Posterior cingulate gyrus (tissue), 11 donors: ENCODE measurements around the gene PMF1.

Experiments
- DNase-seq, 10 donors: peaks; one replicate each; pipeline versions ENCODE4 v3.0.0 to v3.0.0-alpha.2; 2020 to 2021; ENCODE audit warnings: mixed read lengths in 3 of 10
- intact Hi-C: fragments of 100-400 bp; cut with DNase I; formaldehyde crosslinking; loops from one replicate; pipeline ENCODE4 v1.15.1; 2023

Gene PMF1

DNA sequence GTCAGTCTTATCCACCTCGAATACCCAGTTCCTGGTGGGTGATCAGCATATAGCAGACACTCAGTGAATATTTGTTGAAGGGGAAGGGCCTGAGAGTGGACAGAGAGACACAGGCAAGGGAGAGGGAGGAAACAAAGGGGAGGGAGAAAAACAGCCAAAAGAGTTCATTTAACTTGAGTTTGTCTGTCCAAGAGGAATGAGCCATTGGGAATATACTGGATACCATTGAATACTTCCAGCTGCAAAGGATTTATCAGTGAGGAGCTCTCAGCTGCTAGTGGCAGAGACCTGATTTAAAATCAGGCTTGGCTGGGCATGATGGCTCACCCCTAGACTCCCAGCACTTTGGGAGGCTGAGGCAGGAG, 17.6 kb downstream of the PMF1 start:
- intact Hi-C loops = loop anchor here (10.0 kb wide), 1 partner anchor 64 kb away; the partner anchor contains the start of genes GLMP and VHLL
- no peak for DNase-seq

DNA sequence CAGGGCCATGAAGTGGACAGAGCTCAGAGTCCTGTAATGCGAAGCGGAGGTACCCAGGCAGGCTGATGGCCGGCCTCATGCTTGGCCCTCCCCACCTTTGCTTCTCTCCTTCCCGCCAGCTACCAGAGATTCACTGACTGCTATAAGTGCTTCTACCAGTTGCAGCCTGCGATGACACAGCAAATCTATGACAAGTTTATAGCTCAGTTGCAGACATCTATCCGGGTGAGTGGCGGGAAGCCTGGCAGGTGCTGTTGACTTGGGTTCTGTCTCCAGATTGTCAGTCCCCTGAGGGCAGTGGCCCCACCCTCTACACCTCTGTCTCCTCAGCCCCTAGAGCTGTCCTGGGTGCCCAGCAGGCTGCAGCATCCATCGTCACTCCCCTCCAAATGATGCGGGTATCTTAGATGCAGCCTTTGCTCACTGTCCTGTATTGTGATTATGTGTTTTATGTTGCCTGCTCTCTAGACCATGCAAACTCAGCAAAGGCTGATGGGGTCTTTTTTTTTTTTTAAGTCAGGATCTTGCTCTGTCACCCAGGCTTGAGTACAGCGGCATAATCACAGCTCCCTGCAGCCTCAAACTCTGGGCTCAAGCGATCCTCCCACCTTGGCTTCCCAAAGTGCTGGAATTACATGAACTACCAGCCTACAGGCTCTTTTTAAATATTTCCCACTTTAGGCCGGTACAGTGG, 19.5 kb downstream of the PMF1 start:
- intact Hi-C loops = loop anchor here (10.0 kb wide), 1 partner anchor 62 kb away; the partner anchor contains the start of genes GLMP and VHLL
- peak in 3 of 10 donors; percentile 0 to 62 (median 45) for DNase-seq

DNA sequence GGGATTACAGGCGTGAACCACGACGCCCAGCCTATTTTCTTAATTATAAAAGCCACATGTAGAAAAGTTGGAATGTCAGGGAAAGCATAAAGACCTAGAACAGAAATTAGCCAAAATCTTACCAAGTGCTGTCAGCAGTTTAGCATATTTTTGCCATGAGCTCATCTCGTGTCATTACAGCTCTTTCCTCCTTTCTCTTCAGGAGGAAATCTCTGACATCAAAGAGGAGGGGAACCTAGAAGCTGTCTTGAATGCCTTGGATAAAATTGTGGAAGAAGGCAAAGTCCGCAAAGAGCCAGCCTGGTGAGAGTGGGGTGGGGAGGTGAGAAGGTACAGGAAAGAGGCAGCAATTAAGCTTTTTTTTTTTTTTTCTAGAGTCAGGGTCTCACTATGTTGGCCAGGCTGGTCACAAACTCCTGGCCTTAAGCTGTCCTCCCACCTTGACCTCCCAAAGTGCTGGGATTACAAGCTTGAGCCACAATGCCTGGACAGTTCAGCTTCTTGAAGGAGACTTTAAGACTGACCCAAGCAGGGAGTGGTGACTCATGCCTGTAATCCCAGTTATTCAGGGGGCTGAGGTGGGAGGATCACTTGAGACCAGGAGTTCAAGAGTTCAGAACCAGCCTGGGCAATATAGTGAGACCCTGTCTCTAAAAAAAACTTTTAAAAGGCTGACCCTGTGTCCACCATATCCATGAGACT, 20.8 kb downstream of the PMF1 start:
- DNase-seq = peak in 3 of 10 donors; percentile 1 to 27 (median 19)
- intact Hi-C loops = loop anchor here (10.0 kb wide), 1 partner anchor 61 kb away; the partner anchor contains the start of genes GLMP and VHLL

DNA sequence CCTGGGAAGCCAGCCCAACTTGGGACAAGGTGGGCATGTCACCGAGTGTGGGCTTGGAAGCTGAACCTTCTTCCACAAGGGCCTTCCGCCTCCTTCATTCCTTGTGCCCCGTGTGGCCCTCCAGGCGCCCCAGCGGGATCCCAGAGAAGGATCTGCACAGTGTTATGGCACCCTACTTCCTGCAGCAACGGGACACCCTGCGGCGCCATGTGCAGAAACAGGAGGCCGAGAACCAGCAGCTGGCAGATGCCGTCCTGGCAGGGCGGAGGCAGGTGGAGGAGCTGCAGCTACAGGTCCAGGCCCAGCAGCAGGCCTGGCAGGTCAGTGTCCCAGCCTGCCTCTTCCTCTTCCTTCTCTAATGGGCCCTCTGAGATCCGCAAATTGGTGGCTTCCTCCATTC, 23.4 kb downstream of the PMF1 start:
- peak in 1 of 10 donors; percentile 8 for DNase-seq
- intact Hi-C loops = loop anchor here (10.0 kb wide), 1 partner anchor 59 kb away; the partner anchor contains the start of genes GLMP and VHLL

DNA sequence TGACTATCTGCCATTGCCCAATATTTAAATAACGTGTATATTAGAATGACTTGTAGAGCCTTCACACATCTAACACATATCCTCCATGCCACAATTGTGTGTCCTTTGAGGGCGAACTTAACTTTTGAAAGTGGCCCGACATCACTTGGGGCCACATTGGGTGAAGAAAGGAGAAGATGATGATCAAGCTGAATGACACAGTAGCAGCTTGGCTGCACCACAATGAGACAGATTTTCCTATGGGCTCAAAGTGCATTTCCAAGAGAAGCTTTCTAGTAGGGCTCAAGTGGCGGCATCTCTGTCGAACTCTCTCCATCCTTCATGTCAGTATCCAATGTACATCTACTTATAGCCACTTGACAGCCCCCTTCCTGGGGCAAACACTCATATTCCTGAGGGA, 25.4 kb downstream of the PMF1 start:
- DNase-seq = no peak
- intact Hi-C loops = loop anchor here (10.0 kb wide), 1 partner anchor 57 kb away; the partner anchor contains the start of genes GLMP and VHLL

DNA sequence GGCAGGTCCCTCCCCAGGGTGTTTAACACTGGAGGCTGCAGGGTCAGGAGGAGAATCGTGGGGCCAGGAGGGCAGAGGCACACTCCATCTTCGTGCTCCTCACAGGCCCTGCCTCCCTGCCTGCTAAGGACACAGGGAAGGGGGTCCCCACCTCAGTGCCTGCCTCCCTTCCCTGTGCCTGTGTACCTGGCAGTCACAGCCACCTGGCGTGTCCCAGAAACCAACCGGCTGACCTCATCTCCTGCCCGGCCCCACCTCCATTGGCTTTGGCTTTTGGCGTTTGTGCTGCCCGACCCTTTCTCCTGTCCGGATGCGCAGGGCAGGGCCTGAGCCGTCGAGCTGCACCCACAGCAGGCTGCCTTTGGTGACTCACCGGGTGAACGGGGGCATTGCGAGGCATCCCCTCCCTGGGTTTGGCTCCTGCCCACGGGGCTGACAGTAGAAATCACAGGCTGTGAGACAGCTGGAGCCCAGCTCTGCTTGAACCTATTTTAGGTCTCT, 28.6 kb downstream of the PMF1 start:
- DNase-seq = peak in 2 of 10 donors; percentile 19 to 67
- intact Hi-C loops = no loop called here

DNA sequence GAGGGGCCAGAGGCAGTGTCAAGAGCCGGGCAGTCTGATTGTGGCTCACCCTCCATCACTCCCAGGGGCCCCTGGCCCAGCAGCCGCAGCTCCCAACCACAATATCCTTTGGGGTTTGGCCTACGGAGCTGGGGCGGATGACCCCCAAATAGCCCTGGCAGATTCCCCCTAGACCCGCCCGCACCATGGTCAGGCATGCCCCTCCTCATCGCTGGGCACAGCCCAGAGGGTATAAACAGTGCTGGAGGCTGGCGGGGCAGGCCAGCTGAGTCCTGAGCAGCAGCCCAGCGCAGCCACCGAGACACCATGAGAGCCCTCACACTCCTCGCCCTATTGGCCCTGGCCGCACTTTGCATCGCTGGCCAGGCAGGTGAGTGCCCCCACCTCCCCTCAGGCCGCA, 29.1 kb downstream of the PMF1 start, which contains the start of gene BGLAP:
TSS of gene BGLAP (plus strand) at position 259 of the 400 bp plus-strand sequence. CDS start at position 307, 48 bp downstream.
- peak in 1 of 10 donors; percentile 61 for DNase-seq
- intact Hi-C loops = no loop called here

DNA sequence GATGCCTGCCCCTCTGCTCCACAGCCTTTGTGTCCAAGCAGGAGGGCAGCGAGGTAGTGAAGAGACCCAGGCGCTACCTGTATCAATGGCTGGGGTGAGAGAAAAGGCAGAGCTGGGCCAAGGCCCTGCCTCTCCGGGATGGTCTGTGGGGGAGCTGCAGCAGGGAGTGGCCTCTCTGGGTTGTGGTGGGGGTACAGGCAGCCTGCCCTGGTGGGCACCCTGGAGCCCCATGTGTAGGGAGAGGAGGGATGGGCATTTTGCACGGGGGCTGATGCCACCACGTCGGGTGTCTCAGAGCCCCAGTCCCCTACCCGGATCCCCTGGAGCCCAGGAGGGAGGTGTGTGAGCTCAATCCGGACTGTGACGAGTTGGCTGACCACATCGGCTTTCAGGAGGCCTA, 29.9 kb downstream of the PMF1 start:
- peak in 1 of 10 donors; percentile 61 for DNase-seq
- intact Hi-C loops = no loop called here

DNA sequence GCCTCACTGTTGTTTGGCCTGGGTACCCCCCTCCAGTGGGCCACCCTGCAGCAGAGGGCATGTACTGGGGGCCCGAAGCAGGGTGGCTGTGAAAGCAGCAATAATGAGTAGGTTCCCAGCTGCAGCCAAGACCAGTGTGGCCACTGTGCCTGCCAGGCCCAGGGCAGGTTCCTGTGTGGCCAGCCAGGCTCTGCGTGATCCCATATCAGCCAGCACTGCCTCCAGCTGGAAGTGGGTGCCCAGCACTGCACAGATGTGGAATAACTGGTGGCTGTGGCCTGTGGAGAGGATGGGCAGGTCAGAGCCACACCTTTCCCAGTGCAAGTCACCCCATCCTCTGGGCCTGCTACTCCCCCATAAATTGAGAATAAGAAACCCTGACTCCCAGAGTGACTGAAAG, 31.3 kb downstream of the PMF1 start:
- intact Hi-C loops = no loop called here
- peak in 1 of 10 donors; percentile 44 for DNase-seq

DNA sequence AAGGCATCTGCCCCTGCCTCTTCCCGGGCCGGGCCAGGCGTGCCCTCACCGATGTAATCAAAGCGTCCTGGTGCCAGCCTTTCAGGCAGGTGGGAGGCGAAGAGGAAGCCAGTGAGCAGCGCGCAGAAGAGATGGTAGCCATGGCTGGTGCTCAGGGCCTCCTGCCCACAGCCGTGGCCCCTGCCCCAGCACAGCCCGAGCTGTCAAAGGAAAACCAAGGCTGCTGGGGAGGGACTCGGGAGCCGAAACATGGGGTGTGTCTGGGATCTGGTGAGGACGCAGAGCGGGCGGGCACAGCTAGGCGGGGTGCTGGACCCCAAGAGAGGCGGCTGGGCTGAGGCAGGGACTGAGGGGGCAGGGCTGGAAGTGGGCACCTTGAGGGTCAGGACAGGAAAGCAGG, 31.9 kb downstream of the PMF1 start:
- intact Hi-C loops = no loop called here
- no peak for DNase-seq

DNA sequence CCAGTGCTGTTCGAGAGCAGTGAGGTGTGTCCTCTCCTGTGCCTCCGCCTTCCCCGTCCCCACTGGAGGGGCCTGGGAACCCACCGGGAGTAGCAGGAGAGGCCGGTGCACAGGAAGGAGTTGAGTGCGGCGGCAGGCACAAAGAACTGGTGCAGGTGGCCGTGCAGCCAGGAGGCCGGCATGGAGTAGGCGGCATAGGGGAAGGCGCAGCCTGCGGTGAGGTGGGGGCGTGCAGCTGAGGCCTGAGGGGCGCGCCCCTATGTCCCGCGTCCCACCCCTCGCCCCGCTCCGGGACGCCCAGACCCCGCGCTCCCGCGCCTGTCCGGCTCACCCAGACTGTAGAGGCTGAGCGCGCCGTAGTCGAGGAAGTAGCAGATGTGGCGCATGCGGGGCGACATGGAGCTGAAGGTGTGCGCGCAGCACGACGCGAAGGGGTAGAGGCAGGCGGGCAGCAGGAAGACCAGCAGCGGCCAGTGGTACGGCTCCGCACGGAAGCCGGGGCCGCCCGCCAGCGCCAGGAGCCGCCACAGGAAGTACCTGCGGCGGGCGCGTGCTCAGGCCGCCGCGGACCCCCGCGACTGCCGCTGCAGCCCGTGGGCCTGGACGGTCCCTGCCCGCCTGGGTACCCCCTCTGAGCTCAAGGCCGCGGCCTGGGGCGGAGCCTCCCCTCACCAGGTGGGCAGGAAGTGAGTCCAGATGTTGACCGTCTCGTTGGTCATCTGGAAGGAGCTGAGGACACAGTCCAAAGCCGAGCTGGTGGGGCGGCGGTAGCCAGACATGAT, 32.8 kb downstream of the PMF1 start:
- intact Hi-C loops = no loop called here

DNA sequence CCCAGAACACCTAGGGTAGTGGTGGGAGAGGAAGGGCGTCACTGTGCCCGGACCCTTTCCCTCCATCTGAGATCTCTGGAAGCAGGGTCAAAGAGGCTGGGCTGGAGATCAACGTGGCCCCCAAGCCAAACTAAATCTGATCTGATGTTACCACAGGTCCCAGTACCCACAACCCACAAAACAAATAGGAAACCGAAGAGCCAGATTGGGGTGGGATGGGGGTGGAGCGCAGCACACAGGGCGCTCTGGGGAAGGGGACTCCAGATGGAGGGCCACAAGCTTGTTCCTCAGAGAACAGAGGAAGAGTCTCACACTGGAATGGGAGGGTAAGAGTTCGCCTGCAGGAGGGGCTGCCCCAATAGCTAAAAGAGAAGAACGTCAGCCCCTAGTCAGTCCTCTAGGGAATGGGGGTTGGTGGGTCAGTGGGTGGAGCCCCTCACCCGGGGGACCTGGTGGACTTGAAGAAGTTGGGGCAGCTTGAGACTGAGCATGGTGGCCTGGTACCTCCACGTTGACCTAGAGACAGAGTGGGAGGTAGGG, 33.5 kb downstream of the PMF1 start:
- no peak for DNase-seq
- intact Hi-C loops = no loop called here

More for the DNA sequence above, 32.8 kb downstream of the PMF1 start:
- DNase-seq = peak in 4 of 10 donors; percentile 29 to 88 (median 59)

DNA sequence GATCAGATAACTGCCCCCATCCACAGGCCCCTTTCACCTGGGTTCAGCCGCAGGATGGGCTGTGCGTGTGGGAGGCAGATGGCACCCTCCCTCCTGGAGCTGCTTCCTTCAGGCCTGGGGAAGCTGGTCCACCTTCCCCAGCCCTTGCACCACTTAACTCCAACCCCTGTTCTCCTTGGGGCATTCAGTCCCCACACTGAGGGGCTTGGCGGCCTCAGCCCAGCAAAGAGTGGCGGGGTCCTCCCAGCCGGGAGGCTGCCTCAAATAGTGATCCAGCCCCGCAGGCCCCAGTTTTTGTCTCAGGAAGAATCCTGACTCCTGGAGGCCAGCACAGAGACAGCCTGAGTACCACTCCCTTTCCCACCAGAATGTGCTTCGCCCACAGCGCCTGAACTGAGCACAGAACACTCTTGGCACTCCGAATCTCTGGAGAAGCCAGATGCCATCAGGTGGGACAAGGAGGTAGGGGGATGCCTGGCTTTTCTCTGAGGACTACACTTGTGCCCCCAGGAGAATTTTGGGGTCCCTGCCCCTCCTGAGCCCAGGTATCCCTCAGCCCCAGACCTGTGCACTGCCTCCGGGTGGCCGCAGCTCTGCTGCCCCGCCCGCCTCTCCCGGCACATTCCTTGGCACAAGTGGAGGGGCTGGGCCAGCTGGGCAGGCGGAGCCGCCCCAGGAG, 34.1 kb downstream of the PMF1 start:
- DNase-seq = peak in 2 of 10 donors; percentile 72 to 85
- intact Hi-C loops = no loop called here

DNA sequence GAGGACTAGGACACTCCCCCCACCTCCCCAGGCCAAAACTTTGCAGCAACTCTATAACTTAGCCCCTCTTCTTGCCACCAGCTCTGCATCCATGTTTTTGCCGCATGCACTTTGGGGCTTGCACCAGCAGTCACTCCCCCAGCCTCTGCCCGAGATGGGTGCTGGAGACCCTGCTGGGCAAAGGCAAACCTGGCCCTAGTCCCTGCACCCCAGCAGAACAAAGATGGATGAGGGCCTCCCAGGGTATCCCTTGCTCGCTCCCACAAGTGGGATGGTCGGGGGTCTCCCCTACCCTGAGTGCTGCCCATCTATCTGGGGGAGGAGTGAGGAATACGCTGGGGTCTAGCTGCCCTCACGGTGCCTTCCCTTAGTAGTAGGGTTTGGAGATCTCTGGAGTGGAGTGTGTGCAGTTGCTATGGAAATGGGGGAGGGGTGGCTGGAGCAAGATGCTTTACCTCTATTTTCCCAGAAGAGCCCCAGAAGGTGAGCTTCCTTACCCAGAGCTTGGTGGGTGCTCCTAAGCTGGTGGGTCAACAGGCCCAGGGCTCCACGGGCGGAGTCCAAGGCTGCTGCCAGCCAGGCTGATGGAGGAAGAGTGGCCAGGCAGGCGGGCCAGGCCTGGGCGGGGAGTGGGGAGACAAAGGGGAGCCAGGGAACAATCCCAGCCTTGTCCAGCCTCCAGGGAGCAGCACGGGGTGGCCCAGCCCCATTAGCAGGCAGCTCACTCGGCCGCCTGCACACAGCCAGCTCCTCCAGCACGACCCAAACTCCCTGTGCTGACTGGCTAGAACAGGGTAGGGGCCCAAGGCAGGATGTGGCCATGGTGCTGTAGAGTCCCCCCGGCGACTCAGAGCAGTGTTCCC, 34.9 kb downstream of the PMF1 start, which contains the start of gene PAQR6:
TSS of gene PAQR6 (minus strand) at position 597 of the 863 bp plus-strand sequence. CDS start 1,325 bp downstream, outside the sequence.
- peak; percentile 83 to 99 (median 90) for DNase-seq
- intact Hi-C loops = no loop called here

DNA sequence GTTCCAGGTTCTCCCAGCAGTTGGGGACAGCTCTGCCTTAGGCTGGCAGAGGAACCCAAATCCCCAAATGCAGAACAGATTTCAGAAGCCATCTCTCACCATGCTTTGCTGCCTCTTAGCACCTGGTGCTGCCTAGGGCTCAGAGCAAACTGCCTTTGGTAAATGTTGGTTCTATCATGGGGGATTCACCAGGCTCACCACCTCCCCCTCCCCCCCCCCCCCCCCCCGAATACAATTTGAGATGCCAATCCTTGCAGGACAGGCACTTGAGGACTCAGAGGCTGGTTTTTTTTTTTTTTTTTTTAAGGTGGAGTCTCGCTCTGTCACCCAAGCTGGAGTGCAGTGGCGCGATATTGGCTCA, 35.5 kb downstream of the PMF1 start:
- intact Hi-C loops = no loop called here
- DNase-seq = peak in 1 of 10 donors; percentile 24

DNA sequence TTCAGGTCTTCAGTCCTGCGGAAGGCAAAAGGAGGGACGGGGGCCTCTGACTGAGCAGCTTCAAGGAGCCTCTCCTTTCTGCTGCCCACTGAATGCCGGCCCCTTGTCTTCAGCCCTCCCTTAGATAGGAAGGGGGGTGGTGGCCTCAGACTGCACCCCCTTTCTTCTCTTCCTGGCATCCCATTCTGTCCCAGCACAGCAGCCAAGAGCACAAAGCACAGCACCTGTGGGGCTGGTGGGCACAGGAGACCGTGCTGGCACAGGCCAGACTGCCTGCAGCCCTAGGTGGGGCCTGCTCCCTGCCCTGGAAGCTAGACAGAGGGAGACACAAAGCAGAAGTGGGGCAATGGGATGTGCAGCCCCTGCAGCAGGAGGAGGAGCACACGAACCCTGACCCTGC, 36.8 kb downstream of the PMF1 start:
- peak in 2 of 10 donors; percentile 68 to 80 for DNase-seq
- intact Hi-C loops = no loop called here

DNA sequence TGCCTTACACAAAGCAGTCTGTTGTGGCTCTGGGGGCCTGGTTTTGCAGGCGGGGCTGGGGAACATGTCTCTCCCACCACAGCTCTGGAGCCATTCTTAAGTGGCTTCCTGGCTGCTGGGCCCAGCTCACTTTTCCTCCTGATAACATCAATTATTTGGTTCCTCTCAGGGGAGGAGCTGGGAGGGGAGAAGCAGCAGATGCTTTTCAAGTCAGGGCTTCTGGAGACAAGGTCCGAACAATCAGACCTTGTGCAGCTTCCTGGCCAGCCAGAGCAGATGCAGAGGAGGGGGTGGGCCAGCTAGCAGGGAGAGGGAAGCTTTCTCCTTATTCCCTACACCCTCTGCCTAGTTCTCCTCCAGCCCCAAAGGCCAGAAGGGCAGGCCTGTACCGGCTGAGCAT, 38.7 kb downstream of the PMF1 start:
- intact Hi-C loops = no loop called here
- peak in 1 of 10 donors; percentile 83 for DNase-seq

DNA sequence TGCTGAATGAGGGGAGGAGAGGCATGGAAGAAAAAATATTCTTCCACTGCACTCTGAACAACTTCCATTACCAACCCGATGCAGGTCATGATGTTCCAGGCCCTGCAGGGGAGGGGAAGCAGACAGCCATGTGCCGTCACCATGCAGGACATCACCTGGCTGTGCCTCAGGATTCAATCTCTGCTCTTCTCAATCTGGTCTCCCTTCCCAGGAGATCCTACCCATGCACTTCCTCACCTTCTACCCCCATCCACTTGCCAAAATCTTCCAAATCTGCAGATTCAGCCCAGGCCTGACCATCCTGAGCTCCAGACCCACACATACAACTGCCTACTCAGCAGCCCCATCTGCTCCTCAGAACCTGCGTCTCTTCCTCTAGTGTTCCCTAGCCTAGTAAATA, 40.8 kb downstream of the PMF1 start:
- intact Hi-C loops = no loop called here
- DNase-seq = no peak

DNA sequence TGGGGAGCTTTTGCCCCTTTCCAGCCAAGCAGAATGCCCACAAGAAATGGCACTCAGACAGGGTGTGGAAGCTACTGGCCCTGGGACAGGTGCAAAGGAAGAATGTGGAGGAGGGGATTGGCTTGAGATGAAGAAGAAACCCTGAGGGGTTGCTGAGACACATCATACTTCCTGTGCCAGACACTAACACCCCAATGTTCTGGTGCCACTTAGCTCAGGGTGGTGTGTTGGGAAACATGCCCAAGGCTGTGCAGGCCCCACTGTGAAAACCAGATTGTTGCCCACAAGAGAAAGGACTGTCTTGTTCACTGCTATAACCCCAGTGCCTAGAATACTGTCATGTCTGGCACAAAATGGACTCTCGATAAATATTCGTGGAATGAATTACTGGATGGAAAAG, 44.9 kb downstream of the PMF1 start:
- peak in 1 of 10 donors; percentile 79 for DNase-seq
- intact Hi-C loops = no loop called here
